ENCODE measurements around the gene RIBC2.
"Not testable (repeated sequence)": the region's sequence is repeated elsewhere in the genome, so short reads cannot be mapped to it uniquely, and the experiment has no call there.

Gene RIBC2

GRCh38 chr22:45448431-45448830 is 34.9 kb downstream of the RIBC2 start:
- H3K4me3 ChIP-seq (ENCODE audit: low read depth, low read length) = no peak overlapping the region
- no peaks in the 10 kb centered on the region for H3K36me3 ChIP-seq
- H3K27ac ChIP-seq = no peak overlapping the region
- no peak for TF ChIP-seq CTCF (IDR thresholded peaks at IDR 0.05; ENCODE audit: low read depth, low read length)
- H3K9me3 ChIP-seq (ENCODE audit: severe bottlenecking) = no peaks in the 10 kb centered on the region
- no peaks in the 10 kb centered on the region for H3K27me3 ChIP-seq (ENCODE audit: insufficient read depth, low read depth, severe bottlenecking)
- DNase-seq = no peak

GRCh38 chr22:45449442-45449841 is 35.9 kb downstream of the RIBC2 start:
- DNase-seq; H3K27me3 ChIP-seq (ENCODE audit: insufficient read depth, low read depth, severe bottlenecking); H3K36me3 ChIP-seq; H3K9me3 ChIP-seq (ENCODE audit: severe bottlenecking); H3K27ac ChIP-seq; H3K4me3 ChIP-seq (ENCODE audit: low read depth, low read length): not testable (repeated sequence)

GRCh38 chr22:45450101-45450785 is 36.8 kb downstream of the RIBC2 start:
- Histone ChIP-seq H3K9me3 (ENCODE audit: severe bottlenecking) (no peaks in the 10 kb centered on the region), H3K4me3 (ENCODE audit: low read depth, low read length) (no peak overlapping the region), H3K27me3 (ENCODE audit: insufficient read depth, low read depth, severe bottlenecking) (no peaks in the 10 kb centered on the region), H3K36me3 (no peaks in the 10 kb centered on the region), H3K27ac (no peak overlapping the region)
- TF ChIP-seq CTCF (IDR thresholded peaks at IDR 0.05; ENCODE audit: low read depth, low read length) = no peak
- DNase-seq = no peak

- H3K9me3 ChIP-seq (ENCODE audit: severe bottlenecking) = no peaks in the 10 kb centered on the region
- H3K4me3 ChIP-seq (ENCODE audit: low read depth, low read length) = no peak overlapping the region
- TF ChIP-seq CTCF (IDR thresholded peaks at IDR 0.05; ENCODE audit: low read depth, low read length) = no peak
- no peaks in the 10 kb centered on the region for H3K36me3 ChIP-seq
- H3K27me3 ChIP-seq (ENCODE audit: insufficient read depth, low read depth, severe bottlenecking) = no peaks in the 10 kb centered on the region
- no peak for DNase-seq
- no peak overlapping the region for H3K27ac ChIP-seq
Measured at GRCh38 chr22:45450921-45451651, 37.6 kb downstream of the RIBC2 start.

- Histone ChIP-seq H3K27ac (no peak overlapping the region), H3K36me3 (no peaks in the 10 kb centered on the region), H3K27me3 (ENCODE audit: insufficient read depth, low read depth, severe bottlenecking) (no peaks in the 10 kb centered on the region), H3K4me3 (ENCODE audit: low read depth, low read length) (no peak overlapping the region), H3K9me3 (ENCODE audit: severe bottlenecking) (no peaks in the 10 kb centered on the region)
- no peak for DNase-seq
- TF ChIP-seq CTCF (IDR thresholded peaks at IDR 0.05; ENCODE audit: low read depth, low read length) = no peak
Measured at GRCh38 chr22:45451972-45452371, 38.5 kb downstream of the RIBC2 start.

GRCh38 chr22:45452565-45453379 is 39.3 kb downstream of the RIBC2 start:
- no peak for DNase-seq
- Histone ChIP-seq H3K4me3 (ENCODE audit: low read depth, low read length) (no peak overlapping the region), H3K27me3 (ENCODE audit: insufficient read depth, low read depth, severe bottlenecking) (no peaks in the 10 kb centered on the region), H3K9me3 (ENCODE audit: severe bottlenecking) (no peaks in the 10 kb centered on the region), H3K27ac (no peak overlapping the region), H3K36me3 (no peaks in the 10 kb centered on the region)
- no peak for TF ChIP-seq CTCF (IDR thresholded peaks at IDR 0.05; ENCODE audit: low read depth, low read length)
